GM10266 (cell line): ENCODE results near the gene TNFAIP8L1.

Experiments used
- DNase-seq: peaks from one replicate; pipeline ENCODE4 v3.0.0; 2012; ENCODE audit errors: extremely low spot score
- TF ChIP-seq, protein P1 (sequence below): IDR thresholded peaks from 2 replicates; pipeline ENCODE4 v1.5.1; 2012; ENCODE audit warnings: mild to moderate bottlenecking, low read depth; ENCODE audit not compliant: control insufficient read depth, insufficient read depth; ENCODE audit errors: missing control alignments

Gene TNFAIP8L1

DNA sequence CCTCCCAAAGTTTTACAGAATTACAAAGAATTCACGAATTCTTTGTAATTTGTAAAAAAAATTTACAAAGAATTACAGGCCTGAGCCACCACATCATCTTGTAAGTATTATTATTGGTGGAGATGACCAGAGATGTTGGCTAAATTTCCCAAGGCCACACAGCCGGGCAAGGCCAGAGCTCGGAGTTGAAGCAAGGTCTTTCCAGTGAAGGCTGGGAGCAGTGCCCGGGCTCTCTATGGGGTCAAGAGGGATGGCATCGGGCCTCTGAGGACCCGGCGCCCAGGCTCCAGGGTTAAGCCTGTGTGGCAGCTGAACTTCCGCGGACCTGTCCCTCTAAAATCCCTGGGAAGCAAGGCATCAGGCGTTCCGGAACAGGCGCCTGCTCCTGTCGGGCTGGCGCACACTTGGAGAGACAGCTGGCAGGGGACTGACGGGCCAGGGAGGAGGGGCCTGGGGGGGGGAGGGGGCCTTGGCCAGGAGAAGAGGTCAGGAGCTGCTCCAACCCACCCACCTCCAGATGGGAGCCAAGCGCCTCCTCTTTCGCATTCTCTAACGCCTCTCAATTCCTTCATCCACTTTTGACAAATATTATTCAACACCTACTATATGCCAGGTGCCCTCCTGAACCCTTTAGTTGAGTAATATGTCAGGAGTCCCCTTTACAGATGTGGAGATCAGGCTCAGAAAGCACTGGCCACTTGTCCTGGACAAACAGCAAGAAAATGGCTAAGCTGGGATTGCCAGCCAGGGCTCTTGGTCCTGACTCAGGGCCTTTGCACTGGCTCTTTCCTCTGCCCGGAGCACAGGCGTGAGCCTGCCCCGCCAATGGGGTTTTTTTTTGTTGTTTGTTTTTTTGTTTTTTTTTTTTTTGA is 43.0 kb upstream of the TNFAIP8L1 start:
- no peak for DNase-seq
- TF ChIP-seq, protein P1, sequence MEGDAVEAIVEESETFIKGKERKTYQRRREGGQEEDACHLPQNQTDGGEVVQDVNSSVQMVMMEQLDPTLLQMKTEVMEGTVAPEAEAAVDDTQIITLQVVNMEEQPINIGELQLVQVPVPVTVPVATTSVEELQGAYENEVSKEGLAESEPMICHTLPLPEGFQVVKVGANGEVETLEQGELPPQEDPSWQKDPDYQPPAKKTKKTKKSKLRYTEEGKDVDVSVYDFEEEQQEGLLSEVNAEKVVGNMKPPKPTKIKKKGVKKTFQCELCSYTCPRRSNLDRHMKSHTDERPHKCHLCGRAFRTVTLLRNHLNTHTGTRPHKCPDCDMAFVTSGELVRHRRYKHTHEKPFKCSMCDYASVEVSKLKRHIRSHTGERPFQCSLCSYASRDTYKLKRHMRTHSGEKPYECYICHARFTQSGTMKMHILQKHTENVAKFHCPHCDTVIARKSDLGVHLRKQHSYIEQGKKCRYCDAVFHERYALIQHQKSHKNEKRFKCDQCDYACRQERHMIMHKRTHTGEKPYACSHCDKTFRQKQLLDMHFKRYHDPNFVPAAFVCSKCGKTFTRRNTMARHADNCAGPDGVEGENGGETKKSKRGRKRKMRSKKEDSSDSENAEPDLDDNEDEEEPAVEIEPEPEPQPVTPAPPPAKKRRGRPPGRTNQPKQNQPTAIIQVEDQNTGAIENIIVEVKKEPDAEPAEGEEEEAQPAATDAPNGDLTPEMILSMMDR, result no peak

DNA sequence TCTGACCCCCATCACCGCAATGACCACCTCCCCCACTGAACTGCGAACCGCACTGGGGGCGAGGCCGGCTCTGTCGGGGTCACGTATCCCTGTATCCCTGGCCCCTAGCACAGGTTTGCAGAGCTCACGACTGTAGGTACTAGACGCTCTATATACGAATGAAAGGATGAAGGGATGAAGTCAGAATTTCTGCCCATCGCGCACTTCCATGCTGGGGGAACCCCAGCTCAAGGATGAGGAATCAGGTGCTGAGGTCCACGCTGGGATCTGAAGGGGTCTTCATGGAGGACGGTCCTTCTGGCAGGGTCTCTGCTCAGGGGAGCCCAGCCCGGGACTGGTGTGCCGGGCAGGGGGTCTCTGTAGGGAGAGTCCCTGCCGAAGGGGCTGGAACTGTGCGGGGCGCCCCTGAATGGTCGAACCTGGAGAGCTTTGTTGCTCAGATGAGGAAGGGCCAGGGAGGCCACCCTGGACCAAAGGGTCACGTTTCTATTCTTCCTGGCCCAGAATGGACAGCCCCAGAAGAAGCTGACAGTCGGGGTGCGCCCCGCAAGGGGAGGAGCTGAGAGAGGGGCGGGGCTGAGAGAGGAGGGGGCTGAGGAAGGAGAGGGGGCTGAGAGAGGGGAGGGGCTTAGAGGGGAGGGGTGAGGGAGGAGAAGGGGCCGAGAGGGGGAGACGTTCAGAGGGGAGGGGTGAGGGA is 41.9 kb upstream of the TNFAIP8L1 start:
- DNase-seq, result peak; percentile 77
- TF ChIP-seq, protein P1, result no peak

DNA sequence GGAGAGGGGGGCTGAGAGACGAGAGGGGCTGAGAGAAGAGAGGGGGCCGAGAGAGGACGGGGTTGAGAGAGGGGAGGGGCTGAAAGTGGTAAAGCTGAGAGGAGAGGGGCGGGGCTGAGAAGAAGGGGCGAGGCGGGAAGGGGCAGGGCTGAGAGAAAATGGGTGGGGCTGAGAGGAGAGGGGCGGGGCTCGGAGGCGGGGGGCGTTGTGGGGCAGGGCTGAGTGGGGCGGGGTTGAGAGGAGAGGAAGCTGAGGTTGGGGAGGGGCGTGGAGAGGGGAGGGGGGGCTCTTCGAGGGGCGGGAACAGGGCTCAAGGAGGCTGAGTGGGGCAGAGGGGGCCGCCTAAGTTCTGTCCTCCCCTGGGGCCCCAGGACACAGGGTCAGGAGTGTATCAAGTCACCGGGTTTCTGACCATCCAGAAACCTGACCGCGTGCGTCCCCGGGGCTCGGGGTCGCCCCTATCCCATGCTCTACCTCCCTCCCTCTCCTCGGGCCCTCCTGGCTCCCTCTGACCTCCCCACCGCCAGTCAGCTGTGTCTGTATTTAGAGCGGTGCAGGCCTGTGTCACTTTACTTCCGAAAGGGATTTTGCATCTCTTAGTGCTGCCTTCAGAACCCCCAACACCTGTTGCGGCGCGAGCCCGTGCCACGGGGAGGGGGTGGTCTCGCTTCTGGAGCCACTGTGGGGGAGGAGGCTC is 41.2 kb upstream of the TNFAIP8L1 start:
- peak; percentile 89 for DNase-seq
- TF ChIP-seq, protein P1, result no peak

DNA sequence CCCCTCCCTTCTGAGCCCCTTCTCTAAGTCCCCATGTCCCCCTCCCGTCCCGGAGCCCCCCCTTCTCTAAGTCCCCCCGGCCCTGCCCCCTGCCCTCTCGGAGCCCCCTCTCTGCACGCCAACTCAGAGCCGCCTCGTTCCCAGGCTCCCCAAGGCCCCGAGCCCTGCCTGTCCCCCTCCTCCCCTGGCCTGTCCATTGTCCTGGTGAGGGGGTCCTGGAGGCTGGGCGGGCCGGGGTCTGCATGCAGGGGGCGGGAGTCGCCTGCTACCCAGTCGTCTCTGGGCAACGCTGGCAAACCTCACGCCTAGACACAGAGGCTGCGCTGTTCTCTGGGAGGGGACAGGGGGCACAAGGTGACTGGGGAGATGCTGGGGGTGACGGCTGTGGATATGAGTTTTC is 40.6 kb upstream of the TNFAIP8L1 start:
- TF ChIP-seq, protein P1, result no peak
- DNase-seq, result no peak

DNA sequence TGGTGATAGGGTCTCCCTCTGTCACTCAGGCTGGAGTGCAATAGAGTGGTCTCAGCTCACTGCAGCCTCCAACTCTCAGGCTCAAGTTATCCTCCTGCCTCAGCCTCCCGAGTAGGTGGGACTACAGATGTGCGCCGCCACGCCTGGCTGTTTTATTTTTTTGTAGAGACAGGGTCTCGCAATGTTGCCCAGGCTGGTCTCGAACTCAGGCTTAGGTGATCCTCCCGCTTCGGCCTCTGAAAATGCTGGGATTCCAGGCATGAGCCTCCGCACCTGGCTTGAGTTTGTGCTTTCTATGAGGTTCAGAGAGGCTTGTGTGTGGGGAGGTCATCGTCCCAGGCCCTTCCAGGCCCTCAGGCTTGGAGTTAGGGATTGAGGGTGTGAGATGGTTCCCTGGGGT is 39.2 kb upstream of the TNFAIP8L1 start:
- DNase-seq, result no peak
- TF ChIP-seq, protein P1, result no peak

DNA sequence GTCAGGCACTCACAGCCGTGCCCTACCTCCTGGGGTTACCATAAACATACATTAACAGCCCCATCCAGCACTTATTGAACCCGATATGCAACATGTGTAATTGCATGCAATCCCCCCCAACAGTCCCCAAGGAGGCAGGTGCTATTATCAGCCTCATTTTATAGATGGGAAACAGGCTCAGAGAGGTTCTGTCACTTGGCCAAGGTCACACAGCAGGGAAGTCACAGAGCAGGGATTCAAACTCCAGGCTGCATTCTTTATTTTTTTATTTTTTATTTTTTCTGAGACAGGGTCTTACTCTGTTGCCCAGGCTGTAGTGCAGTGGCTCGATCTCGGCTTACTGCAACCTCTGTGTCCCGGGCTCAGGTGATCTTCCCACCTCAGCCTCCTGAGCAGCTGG is 38.4 kb upstream of the TNFAIP8L1 start:
- TF ChIP-seq, protein P1, result no peak
- DNase-seq, result no peak
